GM19025 (cell line): ENCODE data around the gene FCHSD1.

Experiments used
- ATAC-seq: cut with Tn5 transposase; IDR thresholded peaks from one replicate; pipeline ENCODE4 v1.9.1; 2021; ENCODE audit warnings: mild to moderate bottlenecking, low read depth, moderate library complexity; ENCODE audit not compliant: unreplicated experiment

The FCHSD1 gene

GRCh38 chr5:141590127-141590526, 61.1 kb downstream of the FCHSD1 start:
- no peak for ATAC-seq
